HCEC 1CT (cell line): ENCODE results near the gene SLC15A2.
"Not testable (repeated sequence)": the region's sequence is repeated elsewhere in the genome, so short reads cannot be mapped to it uniquely, and the experiment has no call there.

ENCODE experiments used
- DNase-seq: peaks from one replicate; pipeline ENCODE4 v3.0.0-alpha.2; 2017

The SLC15A2 gene

DNA sequence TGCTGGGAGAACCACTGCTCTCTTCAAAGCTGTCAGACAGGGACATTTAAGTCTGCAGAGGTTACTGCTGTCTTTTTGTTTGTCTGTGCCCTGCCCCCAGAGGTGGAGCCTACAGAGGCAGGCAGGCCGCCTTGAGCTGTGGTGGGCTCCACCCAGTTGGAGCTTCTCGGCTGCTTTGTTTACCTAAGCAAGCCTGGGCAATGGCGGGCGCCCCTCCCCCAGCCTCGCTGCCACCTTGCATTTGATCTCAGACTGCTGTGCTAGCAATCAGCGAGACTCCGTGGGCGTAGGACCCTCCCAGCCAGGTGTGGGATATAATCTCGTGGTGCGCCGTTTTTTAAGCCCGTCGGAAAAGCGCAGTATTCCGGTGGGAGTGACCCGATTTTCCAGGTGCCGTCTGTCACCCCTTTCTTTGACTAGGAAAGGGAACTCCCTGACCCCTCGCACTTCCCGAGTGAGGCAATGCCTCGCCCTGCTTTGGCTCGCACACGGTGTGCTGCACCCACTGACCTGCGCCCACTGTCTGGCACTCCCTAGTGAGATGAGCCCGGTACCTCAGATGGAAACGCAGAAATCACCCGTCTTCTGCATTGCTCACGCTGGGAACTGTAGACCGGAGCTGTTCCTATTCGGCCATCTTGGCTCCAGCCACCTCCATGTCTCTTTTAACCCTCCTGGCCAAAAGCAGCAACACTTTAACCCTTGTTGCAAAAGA lies 44.1 kb downstream of the SLC15A2 start:
- not testable (repeated sequence) for DNase-seq

DNA sequence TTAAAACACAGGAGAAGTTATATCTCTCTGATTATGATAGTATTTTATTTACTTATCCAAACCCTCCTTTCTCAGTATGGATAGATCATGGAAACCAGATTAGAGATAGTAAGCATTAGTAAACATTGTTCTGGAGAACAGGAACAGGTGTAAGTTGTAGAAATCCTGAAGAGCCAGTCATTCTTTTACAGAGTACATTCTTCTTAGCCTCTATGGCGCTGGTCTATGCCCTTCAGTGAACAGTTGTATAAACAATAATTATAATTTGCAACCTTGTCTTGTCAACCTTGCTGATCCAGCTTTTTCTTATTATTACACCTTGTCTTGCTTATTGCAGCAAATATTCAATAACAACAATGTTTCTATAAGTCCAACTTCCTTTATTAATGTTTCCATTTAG lies 47.4 kb downstream of the SLC15A2 start:
- no peak for DNase-seq

DNA sequence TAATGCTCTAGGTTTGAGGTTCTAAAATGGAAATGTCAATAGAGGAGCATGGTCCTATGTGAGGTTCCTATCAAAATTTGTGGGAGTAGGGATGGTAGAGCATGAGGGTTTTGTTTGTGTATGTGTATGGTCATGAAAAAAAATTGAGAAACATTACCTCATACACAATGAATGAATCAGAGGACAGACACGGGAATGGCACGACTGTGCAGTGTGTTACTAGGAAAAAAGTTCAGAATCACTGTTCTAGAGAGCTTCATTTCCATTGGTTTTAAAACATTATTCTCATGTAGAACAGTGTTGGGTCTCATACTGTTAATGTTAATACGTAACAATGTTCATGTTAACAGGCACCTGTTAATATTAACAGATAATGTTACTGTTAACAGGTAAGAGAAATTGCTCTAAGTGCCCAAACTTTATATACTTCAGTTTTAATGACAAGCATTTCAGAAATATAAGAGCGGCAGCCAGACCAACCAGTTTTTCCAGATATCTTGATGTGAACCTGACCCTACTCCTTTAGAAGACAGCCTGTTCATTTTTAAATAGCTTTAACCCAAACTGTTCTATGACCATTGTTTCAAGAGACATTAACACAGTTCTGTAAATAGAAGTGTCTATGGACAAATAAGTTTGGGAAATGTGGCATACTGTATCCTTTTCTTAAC lies 48.0 kb downstream of the SLC15A2 start:
- no peak for DNase-seq

DNA sequence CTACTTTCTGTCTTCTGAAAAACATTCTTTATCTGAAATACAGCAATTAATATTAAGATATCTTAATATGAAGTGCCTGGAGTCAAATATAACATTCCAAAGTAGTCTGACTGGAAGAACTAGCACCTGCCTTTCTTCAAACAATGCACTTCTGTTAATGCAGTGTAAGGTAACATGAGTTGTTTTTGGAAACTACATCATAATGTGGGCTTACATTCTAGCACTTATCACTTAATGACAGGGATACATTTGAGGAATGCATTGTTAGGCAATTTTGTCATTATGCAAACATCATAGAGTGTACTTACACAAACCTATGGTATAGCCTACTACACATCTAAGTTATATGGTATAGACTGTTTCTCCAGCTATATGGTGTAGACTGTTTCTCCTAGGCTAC lies 49.2 kb downstream of the SLC15A2 start:
- DNase-seq, result no peak

DNA sequence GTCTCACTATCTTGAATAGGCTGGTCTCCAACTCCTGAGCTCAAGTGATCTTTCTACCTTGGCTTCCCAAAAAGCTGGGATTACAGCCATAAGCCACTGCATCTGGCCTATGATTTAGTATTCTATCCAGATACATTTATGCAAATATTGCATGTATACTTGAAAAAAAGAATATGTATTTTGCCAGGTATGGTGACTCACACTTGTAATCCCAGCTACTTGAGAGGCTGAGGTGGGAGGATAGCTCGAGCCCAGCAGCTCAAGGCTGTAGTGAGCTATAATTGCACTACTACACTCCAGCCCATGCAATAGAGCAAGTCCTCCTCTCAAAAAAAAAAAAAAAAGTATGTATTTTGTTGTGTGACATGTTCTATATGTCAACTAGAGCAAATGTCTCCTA lies 54.4 kb downstream of the SLC15A2 start:
- DNase-seq, result no peak

DNA sequence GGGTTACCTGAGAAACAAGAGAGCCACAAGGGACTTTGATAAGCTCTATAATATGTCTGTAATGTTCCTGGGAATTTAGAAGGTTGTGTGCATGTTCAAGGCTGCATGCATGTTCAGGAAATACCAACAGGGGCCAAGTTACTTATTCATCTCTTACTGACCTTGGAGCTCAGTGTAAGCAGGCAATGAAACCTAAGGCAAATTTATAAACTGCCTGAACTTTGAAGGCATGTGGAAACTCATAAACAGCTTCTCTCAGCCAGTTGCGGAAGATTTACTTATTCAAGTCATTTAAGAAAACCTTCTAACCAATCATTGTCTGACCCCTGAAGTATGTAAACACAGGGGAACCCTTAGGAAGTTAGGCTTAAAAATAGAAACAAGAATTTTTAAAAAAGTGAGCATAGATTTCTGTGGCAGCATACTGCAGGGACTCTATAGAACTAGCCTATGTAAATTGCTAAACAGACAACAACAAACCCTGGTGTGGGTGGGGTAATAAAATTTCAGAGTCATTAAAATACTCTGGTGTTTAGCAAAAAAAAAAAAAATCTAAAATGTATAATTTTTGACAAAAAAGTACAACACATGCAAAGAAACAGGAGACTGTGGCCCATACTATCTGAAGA lies 57.2 kb downstream of the SLC15A2 start:
- DNase-seq, result no peak

DNA sequence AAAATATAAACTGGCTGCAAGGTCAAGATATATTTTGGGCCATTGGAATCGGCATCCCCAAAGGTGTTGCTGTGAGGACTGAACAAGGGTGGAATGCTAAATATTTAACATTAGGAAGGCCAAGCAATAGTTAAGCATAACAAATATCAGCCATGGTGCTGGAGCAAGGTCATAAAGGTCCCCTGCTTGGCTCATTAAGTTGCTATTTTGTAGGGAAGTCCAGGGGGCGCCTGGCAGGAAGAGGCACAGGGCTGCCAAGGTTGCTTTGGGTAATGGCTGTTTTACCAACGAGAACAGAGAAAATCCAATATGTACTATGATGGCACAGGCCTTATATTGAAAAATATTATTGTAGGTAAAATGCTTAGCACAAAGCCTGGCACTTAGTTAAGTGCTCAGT lies 62.2 kb downstream of the SLC15A2 start:
- DNase-seq, result no peak

DNA sequence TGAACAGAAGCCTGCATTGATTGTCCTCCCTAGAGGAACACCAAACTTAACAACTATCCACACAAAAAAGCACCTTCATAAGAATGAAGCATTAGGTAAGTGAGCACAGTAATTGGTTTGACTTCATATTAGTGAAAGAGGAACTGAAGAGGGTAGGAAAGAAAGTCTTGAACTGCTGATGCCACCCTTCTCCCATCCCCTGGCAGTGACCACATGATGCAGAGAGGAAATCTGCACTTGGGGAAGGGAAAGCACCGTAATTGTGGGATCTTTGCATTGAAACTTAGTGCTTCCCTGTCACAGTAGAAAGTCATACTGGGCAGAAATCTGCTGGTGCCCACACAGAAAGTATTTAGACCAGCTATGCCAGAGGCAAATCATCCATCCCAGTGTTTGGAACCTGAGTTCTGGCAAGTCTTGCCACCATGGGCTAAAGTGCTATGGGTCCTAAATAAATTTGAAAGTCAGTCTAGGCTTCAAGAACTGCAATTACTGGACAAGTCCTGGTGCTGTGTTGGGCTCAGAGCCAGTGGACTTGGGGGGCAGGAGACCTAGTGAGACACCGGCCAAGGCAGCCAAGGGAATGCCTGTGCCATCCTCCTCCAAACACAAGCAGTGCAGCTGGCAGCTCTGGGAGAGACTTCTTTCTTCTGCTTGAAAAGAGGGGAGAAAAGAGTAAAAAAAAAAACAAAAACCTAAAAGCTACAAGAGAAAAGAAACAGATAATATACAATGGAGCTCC lies 63.6 kb downstream of the SLC15A2 start:
- no peak for DNase-seq

DNA sequence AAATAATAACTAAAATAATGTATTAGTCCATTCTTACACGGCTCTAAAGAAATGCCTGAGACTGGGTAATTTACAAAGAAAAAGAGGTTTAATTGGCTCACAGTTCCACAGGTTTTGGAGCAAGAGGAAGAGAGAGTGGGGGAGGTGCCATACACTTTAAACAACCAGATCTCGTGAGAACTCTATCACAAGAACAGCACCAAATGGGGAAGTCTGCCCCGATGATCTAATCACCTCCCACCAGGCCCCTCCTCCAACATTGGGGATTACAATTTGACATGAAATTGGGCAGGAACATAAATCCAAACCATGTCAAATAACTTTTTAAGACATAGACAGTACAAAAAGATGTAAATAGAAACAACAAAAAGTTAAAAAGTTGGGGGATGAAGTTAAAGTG lies 64.6 kb downstream of the SLC15A2 start:
- no peak for DNase-seq

DNA sequence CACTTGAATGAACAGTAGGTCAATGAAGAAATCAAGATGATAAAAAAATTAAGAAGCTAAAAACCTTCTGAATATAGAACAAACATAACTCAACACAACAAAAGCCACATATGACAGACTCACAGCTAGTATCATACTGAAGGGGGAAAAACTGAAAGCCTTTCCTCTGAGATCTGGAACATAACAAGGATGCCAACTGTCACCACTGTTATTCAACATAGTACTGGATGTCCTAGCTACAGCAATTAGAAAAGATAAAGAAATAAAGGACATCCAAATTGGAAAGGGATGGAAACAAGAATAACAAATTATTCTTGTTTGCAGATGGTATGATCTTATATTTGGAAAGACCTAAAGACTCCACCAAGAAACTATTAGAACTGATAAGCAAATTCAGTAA lies 67.1 kb downstream of the SLC15A2 start:
- no peak for DNase-seq

DNA sequence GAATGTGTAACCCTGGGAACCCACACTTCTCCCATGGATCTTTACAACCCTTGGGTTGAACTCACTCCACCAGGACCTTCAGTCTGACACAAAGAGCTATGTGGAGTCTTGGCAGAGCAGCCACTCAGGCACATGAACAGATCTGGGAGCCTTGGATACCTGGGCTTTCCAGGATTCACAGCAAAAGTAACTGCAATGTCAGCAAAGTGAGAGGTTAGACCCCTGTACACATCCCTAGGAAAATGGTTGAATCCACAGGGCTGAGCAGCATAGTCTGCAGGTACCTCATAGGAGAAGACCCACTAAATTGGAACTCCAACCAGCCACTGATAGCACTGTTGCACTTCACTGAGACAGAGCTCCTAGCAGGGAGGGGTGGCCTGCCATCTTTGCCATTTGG lies 68.2 kb downstream of the SLC15A2 start:
- DNase-seq, result no peak

DNA sequence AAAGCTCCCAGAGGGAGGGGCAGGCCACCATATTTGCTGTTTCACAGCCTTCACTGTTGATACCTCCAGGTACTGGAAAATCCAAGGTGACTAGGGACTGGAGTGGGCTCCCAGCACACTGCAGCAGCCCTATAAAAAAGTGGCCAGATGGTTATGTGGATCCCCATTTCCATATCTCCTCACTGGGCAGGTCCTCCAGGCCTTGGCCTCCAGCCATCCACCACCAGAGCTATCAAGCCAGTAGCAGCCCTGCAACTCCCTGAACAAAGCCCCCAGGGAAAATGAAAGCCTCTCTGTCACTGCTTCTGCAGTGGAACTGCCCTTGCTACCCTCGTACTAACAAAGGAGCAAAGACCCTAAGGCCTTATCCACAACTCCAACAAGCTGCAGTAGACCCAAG lies 69.4 kb downstream of the SLC15A2 start:
- DNase-seq, result no peak

DNA sequence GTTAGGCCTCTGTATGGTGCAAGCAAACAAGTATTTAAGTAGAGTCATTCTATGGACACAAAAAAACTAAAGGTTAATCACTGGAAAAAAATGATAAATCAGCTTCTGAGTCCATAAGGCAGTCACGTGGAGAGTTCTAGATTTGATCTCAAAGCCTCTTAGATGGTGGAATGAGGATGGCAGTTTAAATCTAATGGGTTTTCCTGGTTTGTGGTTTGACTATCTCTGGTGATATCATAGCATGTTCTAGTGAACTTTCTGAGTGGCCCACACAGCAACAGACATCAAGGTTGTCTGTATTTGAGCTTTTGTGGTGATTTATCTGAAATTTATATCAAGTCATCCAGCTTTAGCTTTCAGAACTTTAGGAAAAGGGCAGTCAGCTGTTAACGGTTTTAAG lies 75.4 kb downstream of the SLC15A2 start:
- no peak for DNase-seq

DNA sequence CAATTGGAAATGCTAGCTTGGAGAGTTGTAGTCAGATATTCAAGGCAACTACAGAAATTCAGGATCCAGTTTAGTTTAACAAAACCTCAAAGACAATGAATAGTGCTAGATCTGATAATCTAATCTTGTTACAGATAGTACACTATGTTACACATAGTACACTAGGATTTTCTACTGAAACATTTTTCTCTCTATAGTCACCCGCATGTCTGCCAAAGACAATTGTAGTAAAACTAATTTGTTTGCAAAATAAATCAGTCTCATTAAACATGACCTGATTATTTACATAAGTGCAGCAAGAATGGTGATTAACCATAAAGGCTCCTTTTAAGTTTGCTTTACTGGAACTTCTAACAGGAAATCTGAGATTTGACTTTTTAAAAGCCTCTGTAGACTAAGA lies 75.8 kb downstream of the SLC15A2 start:
- peak; percentile 3 for DNase-seq

DNA sequence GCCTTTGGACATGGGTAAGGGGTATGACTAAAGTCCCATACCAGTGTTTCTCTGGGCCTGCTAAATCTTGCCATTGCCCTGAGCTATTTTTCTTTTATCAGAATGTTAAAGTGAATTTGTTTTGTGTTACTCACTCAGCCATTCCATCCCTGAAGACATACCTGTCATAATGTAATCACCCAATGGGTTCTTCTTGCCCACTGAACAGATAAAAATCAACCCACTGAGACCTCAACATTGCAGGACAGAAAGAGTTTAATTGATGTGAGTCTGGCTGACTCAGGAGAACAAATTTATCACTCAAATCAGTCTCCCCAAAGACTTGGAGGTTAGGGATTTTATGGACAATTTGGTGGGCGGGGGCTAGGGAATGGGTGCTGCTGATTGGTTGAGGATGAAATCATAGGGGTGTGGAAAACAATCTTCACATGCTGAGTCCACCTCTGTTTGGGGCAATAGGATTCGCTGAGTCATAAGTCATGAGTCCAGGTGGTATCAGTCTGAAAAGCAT lies 80.5 kb downstream of the SLC15A2 start:
- no peak for DNase-seq

DNA sequence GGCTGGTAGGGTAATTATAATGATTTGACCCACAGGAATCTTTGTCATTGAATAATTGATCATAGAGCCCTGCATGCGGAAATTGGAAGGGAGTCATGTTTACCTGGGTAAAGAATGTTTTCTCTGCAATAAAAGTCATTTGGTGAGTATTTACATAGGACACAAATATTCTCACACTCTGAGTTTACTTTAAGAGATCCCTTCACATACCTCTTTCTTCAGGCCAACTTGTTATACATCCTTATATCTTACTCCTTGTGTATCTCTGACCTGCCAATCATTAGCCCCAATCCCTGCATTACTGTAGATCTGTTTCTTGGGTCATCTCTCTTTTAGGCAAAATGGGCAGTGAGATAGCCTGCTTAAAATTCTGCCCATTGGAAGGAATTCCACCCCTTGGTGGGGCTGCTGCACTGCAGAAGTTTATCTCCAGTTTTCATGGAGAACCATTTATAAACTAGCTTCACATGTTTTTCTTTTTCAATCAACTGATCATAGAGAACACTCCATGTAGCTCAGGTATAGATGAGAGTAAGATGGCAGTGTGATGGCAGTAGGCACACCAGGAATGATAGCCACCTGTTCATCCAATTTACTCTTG lies 81.6 kb downstream of the SLC15A2 start:
- DNase-seq, result no peak

DNA sequence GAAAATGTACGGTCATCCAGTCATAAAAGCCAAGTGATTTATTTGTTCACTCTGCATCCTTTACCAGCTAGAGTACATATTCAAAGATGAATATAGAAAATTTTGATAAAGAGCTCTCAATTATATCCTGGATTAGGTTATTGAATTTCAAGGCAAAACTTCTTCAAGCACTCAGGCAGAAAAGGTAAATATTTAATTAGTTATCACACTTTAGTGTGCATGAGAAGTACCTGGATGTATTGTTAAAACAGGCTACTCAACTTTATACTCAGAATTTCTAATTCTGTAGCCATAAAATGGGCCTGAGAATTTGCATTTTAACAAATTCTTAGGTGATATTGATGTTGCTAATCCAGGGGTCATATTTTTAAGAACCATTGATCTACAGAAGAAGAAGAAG lies 82.5 kb downstream of the SLC15A2 start:
- no peak for DNase-seq

DNA sequence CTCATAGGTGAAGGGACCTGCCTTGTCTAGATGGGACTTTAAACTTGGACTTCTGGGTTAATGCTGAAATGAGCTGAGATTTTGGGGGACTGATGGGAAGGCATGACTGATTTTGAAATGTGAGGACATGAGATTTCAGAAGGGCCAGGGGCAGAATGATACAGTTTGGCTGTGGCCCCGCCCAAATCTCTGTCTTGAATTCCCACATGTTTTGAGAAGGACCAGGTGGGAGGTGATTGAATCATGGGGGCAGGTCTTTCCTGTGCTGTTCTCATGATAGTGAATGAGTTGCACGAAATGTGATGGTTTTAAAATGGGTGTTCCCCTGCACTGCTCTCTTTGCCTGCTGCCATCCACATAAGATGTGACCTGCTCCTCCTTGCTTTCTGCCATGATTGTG lies 85.0 kb downstream of the SLC15A2 start:
- no peak for DNase-seq

DNA sequence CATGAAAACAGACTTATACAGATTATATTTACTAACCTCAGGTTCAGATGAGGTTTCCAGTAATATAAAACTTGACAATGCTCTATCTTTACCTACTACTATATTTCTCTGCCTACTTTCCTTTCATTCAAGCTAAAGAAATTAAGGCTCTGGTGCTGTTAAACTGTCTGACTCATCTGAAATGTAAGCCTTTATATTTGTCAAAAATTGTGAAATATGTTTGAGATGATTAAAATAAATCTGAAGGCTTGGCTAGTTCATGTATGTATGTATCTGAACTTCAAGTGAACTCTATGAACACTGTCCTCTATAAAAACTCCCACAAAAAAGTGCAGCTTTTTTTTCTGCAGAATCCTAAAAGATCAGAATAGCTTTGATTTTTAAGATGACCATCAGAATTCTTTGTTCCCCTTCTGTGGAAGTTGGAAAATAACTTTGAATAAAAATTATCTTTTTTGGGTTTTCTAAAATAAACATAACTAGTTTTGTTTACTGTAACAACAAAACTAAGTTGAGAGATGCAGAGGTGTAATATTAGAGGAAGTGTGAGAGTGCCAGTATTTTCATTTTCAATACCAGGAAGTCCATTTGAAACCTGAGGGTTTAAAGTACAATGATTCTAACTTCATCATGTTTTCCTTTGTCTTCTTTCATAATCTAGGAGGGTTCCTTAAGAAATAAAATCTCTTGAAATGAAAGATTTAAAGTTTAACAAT lies 85.7 kb downstream of the SLC15A2 start:
- DNase-seq, result peak; percentile 5

DNA sequence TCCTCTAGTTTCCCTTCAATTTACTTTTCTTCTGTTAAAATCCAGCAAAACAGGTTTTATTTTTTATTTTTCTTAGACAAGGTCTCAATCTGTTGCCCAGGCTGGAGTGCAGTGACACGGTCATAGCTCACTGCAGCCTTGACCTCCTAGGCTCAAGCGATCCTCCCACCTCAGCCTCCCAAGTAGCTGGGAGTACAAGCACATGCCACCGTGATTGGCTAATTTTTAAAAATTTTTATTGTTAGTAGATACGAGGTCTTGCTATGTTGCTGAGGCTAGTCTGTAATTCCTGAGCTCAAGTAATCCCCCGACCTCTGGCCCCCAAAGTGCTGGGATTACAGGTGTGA lies 86.2 kb downstream of the SLC15A2 start:
- no peak for DNase-seq

DNA sequence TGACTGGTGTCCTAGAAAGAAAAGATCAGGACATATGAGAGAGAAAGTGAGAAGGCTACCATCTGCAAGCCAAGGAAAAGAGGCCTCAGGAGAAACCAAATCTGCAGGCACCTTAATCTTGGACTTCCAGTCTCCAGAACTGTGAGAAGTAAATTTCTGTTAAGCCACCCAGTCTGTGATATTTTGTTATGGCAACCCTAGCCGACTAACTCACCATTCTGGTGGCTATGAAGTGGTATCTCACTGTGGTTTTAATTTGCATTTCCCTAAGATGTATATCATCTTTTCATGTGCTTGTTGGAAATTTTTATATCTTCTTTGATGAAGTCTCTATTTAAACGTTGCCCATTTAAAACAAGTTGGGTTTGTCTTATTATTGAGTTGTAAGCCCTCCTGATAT lies 87.3 kb downstream of the SLC15A2 start:
- no peak for DNase-seq

DNA sequence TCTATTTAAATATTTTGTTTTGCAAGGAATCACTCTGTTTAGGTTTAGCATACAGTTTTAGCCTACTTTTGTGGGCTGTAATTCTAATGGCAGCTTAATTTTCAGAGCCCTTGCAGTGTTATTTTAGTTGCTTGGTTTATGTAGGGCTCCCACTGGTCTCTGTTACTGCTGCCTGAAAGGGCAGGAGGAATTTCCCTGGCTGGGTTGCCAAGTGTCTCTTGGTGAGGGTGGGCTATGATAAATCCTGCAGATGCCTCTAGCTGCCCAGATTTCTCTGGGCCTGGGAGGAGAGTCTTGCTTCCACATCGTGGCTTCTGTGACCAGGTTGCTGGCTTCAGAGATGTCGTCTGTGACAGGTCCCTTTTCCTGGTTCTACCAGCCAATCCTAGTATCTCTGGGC lies 91.6 kb downstream of the SLC15A2 start:
- no peak for DNase-seq

DNA sequence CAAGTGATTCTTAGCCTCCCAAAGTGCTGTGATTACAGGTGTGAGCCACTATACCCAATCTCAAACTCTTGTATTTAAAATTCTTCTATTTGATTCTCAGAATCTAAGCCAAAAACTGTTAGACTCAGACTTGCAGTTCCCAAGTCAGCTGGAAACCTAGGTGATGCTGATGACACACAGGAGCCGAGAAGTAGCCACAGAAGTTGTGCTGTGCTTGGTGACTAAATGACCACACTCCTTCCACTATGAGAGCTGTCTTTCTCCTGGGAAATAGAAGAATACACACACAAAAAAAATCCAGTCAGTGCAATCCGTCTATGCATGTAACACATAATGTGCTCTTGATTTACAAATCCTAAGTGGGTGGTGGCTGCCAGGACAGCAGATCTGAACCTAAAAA lies 93.9 kb downstream of the SLC15A2 start:
- no peak for DNase-seq
